DMS114 treated with DMSO at 0.1 percent for 48 hours (cell line): Measurements from ENCODE around the gene PPP2R2C.

Experiments used
- DNase-seq: peaks from one replicate; lab custom pipeline; 2025; ENCODE audit not compliant: unreplicated experiment; lab: John Stamatoyannopoulos, UW

PPP2R2C gene

GRCh38 chr4:6404611-6405396 is 67.6 kb downstream of the PPP2R2C start:
- DNase-seq = no peak

DNA sequence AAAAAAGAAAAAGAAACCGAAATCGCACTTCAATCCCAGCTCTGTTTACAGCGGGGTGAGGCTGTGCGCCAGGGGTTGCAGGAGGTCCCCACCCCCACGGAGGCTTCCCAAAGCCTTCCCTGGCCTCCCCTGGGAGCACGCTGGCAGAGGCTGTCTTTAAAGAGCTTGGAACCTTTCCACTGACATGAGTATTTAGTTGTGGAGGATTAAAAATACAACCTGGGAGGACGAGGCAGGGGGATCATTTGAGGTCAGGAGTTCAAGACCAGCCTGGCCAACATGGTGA is 69.1 kb downstream of the PPP2R2C start:
- no peak for DNase-seq

DNA sequence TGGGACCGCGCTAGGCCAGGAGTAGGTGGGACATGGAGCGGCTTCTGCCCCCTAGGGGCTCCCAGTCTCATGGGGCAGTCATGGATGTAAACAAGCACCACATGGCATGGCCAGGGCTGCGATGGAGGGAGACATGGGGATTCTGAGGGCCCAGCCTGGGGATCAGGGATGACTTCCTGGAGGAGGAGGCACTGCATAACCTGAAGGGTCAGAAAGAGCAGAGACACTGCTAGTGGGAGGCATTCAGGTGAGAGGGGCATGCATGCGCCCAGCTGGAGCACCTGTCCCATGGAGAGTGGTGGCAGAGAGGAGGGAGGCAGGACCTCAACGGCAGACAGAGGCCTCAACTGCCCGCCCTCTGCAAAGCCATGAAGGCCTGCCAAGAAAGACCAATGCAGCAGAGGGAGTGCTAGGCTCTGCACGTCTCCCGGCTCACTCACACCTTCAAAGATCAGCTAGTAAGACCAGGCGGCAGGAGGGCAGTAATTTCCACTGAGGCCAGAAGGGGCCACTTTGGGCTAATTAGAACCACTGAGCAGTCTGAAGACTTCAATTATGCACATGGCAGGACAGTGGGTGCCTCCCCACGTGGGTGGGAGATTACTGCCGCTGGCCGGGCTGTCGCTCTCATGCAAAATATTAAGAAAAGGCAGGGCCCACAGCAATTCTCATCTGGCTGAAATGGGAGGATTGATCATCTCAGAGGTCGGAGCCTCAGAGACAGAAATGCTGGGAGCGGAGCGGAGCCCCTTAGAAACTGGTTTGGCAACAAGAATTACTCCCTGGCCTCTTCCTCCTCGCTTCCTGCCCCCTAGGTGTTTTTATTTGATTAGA is 69.6 kb downstream of the PPP2R2C start:
- no peak for DNase-seq

DNA sequence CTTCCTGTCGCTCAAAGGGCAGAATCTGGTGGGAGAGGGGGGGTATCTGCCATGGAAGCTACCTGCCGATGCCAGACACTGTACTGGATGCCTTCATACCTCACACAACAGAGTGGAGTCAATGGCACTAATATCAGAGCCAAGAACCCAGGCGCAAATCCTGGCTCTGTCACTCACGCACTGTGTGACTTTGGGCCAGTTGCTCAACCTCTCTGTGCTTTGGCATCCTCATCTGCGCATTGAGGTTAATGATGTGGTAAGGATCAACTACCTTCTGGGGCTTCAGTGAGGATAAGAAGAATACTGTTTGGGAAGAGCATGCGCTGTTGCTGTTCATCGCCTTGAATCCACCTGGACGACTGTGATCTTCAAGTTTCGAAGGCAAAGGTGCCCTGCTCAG is 70.6 kb downstream of the PPP2R2C start:
- DNase-seq = no peak

DNA sequence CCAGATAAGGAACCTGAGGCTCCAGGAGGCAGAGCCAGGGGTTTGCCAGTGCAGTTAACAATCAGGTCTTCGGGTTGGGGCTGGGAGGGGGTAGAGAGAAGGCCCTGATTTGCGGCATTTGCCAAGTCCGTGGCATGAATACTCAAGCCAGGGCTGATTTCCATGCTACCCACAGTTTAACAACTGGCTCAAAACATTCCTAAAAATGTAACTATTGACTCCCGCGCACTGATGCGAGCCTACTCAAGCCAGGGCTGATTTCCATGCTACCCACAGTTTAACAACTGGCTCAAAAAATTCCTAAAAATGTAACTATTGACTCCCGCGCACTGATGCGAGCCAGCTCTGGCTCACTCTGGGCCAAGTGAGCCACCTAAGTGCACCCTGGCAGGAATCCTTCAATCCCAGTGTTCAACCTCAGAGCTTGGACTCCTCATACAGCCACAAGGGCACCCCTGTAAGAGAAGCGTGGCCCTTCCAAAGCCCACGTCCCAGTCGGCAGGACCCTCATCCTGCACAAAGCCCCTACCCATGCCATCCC is 75.6 kb downstream of the PPP2R2C start:
- no peak for DNase-seq

- no peak for DNase-seq
These were observed 76.8 kb downstream of the PPP2R2C start for GRCh38 chr4:6395466-6396228.

DNA sequence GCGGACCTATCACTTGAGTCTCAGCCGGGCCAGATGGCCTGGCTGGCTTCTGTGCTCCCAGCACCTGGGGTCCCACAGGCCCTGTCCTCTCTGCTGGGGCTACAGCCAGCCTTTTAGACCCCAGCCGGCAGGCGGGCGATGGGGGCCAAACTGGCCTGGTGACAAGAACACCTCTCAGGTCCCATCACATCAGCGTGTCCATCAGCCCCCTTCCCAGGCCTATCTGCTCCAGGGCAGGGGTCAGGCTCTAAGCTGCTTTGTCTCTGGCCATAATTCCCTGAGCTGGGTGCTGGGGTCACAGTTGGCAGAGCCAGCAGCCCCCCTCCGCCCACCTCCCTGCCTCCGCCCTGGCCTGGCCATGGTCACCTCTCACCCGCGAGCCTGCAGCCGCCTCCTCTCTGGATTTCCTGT is 77.7 kb downstream of the PPP2R2C start:
- DNase-seq = no peak

- no peak for DNase-seq
These were observed 78.6 kb downstream of the PPP2R2C start for GRCh38 chr4:6393544-6394475.

- DNase-seq = no peak
These were observed 79.3 kb downstream of the PPP2R2C start for GRCh38 chr4:6393066-6393465.

- DNase-seq = no peak
These were observed 80.0 kb downstream of the PPP2R2C start for GRCh38 chr4:6392407-6392806.

DNA sequence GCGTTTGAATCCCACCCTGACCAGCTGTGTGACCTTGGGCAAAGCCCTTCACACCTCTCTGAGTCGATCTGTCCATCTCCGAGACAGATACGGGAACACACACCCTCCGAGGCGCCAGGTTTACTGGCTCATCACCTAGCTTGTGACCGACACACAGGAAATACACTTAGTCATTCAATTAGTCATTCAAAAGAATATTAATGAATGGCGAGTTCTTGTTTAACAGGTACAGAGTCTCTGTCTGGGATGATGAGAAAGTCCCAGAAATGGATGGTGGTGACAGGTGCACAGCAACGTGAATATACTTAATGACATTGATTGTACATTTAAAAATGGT is 80.6 kb downstream of the PPP2R2C start:
- DNase-seq = no peak

DNA sequence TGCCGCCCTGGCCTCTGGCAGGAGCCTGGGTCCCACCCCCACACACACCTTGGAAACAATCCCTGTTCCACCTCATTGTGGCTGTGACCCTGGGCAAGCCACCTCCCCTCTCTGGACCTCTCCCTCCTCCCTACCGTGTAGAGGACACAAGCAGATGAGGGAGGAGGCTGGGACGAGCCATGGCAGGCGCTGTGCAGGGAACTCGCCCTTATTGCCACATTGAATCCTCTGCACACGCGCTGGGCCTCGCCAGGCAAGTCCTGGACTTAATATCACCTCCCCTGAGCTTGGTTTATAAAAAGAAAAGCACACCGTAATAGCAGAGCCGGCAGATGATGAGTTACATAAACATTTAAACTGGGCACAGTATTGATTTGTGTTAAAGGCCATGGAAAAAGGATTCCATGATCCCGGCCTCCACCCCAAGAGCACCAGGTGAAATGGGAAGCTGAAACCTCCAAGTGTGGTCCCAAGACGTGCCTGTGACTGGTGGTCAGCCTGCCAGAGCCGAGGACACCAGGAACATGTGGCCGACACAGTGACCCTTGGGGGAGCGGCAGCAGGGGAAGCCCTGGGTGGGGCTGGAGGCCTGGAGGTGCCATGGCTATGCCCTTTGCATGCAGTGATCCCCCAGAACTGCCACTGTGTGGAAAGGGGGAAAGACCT is 81.1 kb downstream of the PPP2R2C start:
- no peak for DNase-seq

DNA sequence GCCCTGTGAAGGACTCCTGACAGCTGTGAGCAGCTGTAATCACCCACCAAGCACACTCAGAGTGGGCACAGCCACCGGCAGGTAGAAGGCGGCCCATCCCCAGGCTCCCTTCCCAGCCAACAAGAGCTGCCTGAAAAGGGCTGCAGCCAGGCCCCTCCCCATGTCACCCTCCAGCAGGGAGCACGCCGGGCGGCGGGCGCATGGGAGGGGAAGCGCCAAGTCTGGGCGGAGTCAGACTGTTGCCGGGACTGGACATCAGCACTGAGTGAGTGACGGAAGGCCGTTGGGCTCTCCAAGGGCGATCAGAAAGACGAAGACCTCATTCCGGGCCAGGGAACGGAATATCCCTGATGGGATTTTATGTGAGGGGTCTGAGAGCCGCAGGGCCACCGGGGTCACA is 82.1 kb downstream of the PPP2R2C start:
- no peak for DNase-seq

DNA sequence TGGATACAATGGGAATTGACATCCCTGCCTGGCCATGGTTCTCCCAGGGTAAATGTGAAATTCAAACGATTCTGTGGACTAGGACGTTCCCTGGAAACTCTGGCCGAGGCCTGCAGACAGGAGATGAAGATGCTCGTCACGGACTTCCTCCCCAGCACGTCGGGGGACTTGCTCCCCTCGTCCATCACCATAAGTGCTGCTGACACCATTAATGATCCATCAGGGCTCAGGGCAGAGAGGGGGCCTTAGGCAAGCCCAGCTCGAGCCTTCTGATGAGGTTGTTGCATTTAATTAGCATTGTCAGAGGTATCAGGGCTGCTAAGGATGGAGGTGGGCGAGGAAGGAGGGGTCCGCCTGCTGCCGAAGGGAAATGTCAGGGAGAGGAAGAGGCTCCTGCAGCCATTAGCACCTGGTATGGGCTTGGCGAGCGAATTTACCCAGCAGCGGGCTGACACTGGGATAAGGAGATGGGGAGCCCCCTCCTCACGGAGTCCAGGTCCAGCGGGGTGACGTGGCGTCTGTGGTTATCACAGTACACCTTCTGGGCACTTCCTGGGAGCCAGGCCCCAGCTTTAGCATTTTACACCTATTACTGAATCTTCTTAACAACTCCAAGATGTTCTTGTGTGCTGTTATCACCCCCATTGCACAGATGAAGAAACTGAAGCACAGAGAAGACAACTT is 83.1 kb downstream of the PPP2R2C start:
- DNase-seq = no peak

- DNase-seq = no peak
These were observed 83.7 kb downstream of the PPP2R2C start for GRCh38 chr4:6388713-6389112.

- no peak for DNase-seq
These were observed 84.5 kb downstream of the PPP2R2C start for GRCh38 chr4:6387946-6388345.

DNA sequence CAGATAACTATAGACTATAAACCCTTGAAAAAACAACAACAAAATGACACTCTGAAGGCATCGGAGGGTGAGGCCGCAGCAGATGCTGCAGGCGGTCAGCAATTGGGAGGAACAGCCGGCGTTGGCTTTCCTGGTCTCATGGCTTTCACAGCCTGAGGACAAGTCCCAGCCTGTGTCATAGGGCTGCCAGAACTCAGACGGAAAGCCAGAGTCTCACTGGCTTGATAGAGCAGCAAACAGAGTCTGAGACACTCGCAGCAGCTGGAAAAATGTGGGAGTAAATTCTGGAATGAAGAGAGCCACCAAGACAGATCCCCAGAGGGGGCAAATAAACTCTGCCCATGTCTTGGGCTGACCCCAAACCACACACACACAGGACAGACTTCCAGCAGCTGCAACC is 86.3 kb downstream of the PPP2R2C start:
- DNase-seq = no peak

DNA sequence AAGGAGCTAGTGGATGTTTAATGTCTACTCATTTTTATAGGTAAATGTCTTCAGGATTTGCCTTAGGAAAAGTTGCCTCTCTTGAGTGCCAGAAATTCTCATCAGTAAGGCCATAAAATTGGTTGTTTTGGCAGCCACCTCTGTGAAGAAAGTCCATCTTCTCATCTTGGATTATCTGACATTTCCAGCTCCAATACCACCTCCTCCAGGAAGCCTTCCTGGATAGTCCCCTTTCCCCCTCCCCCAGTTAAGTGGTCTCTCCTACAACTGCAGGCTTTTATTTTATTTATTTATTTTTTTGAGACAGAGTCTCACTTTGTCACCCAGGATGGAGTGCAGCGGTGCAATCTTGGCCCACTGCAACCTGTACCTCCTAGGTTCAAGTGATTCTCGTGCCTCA is 87.1 kb downstream of the PPP2R2C start:
- no peak for DNase-seq

DNA sequence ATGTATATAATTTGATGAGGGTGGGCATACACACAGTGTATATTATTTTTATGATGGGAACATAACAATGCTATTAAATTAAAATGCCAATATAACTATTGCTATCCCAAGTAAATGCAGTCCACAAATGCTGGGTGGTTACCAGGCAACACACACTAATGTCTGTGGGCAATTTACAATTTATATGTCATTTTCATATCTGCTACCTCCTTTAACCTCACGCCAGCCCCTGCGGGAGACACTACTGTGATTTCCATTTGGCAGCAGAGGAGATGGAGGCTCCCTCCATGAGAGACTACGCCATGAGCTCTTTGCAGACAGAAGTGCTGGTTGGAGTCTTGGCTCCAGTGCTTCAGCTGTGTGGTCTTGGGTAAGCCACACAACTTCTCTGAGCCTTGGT is 87.9 kb downstream of the PPP2R2C start:
- no peak for DNase-seq

GRCh38 chr4:6383929-6384328 is 88.5 kb downstream of the PPP2R2C start:
- no peak for DNase-seq
